ENCODE data around the gene CEP128.

DNA sequence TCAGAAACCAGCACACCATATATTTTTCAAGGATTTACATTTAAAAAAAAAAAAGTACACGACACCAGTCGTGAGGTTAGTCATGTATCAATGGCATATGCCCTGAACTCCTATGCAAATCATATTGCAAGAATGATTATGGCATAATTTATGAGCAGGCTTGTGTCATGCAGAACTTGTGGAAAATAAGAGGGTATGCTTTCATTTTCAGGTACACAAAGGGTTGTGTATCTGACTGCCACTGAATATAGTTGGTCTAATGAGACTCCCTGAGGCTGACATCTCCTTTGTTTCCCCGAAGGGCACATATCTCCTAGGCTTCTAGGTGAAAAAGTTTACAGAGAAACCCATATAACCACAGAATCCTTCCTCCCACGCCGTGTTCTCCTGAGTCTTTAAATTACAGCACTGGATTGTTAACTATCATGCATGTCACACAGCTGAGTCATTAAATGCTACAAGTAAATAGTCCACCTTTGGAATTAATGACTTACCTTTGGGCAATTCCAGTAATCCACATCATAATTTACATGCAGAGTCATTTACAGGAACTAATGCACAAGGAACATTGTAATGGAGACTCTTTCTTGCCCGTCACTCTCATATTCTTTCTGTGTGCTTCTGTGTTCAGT, 373.5 kb downstream of the CEP128 start:
- TF ChIP-seq, protein P1, sequence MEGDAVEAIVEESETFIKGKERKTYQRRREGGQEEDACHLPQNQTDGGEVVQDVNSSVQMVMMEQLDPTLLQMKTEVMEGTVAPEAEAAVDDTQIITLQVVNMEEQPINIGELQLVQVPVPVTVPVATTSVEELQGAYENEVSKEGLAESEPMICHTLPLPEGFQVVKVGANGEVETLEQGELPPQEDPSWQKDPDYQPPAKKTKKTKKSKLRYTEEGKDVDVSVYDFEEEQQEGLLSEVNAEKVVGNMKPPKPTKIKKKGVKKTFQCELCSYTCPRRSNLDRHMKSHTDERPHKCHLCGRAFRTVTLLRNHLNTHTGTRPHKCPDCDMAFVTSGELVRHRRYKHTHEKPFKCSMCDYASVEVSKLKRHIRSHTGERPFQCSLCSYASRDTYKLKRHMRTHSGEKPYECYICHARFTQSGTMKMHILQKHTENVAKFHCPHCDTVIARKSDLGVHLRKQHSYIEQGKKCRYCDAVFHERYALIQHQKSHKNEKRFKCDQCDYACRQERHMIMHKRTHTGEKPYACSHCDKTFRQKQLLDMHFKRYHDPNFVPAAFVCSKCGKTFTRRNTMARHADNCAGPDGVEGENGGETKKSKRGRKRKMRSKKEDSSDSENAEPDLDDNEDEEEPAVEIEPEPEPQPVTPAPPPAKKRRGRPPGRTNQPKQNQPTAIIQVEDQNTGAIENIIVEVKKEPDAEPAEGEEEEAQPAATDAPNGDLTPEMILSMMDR (IDR thresholded peaks at IDR 0.05): no peak
- TF ChIP-seq POLR2AphosphoS5 (IDR thresholded peaks at IDR 0.05) (no peak), POLR2A (IDR thresholded peaks at IDR 0.05) (no peak), EP300 (IDR thresholded peaks at IDR 0.05; ENCODE audit: low read depth) (no peak)

Measured in transverse colon (tissue), 4 donors.